Endothelial cell of umbilical vein (primary cell): ENCODE measurements around the gene NCOA7. TPM values are rescaled to one million over a fixed set of nuclear protein-coding genes. Genes with fewer than 3 reads are reported as not detected.
A peak's percentile ranks its signal among the peaks of the same experiment; 100 is the strongest.

Experiments
- BruUV-seq: library from RNA; stranded (reverse); fragments of 400-500 nt; replicated peaks from 2 replicates; lab custom pipeline; 2021; lab: Mats Ljungman, UMichigan
- CTCF ChIA-PET: fragments of 300-600, 350-600 bp; sonication (Branson Sonifier 250); formaldehyde crosslinking; loops from one replicate; lab custom pipeline; 2021; ENCODE audit warnings: antibody characterized with exemption, inconsistent platforms; lab: Charles Lee
- POLR2A ChIA-PET: fragments of 300-600, 350-600 bp; sonication (Branson Sonifier 250); formaldehyde crosslinking; loops from one replicate; lab custom pipeline; 2021; ENCODE audit warnings: antibody characterized with exemption, inconsistent platforms; lab: Charles Lee
- DNase-seq: peaks from one replicate; pipeline ENCODE4 v3.0.0-alpha.2; 2011; ENCODE audit warnings: low read depth, low spot score
- FAIRE-seq: peaks from 2 replicates; lab custom pipeline; 2011; peaks lifted over from hg19 to GRCh38; lab: Jason Lieb, UNC
- H2AFZ ChIP-seq: 2 replicates; pipeline ENCODE4 v1.6.0; 2012; ENCODE audit warnings: low read depth, low read length, control low read depth, inconsistent platforms
- H3K27ac ChIP-seq: 2 replicates; pipeline ENCODE4 v1.5.1; 2011; ENCODE audit warnings: low read depth, mild to moderate bottlenecking, control low read depth, low read length, moderate library complexity; ENCODE audit not compliant: insufficient read depth
- H3K27me3 ChIP-seq, 2 experiments: 2 replicates each; pipeline versions ENCODE4 v1.6.0 to v1.6.1; 2011; ENCODE audit warnings: low read length in 2 of 2, mixed read lengths in 1 of 2; ENCODE audit not compliant: control insufficient read depth in 2 of 2, insufficient read depth in 2 of 2
- H3K36me3 ChIP-seq, 2 experiments: 2 replicates in 1 of 2; 3 replicates in 1 of 2; pipeline ENCODE4 v1.5.1; 2011; ENCODE audit warnings: low read length in 2 of 2, mild to moderate bottlenecking in 1 of 2, moderate library complexity in 1 of 2; ENCODE audit not compliant: control insufficient read depth in 2 of 2, insufficient read depth in 2 of 2; ENCODE audit errors: extremely low read depth in 1 of 2
- H3K4me1 ChIP-seq: 3 replicates; pipeline ENCODE4 v1.5.1; 2011; ENCODE audit warnings: mild to moderate bottlenecking, low read length; ENCODE audit not compliant: control insufficient read depth, insufficient read depth; ENCODE audit errors: extremely low read depth
- H3K4me2 ChIP-seq: 2 replicates; pipeline ENCODE4 v1.6.1; 2011; ENCODE audit warnings: low read length, control low read depth, mixed read lengths; ENCODE audit not compliant: insufficient read depth
- H3K4me3 ChIP-seq, 3 experiments: fragments of 200-600 bp in 1 of 3; sonication (generic), shearing (Covaris generic) in 1 of 3; replicated peaks in 1 of 3; 2 replicates each; pipeline ENCODE4 v1.5.1; 2011 to 2016; ENCODE audit warnings: control low read depth in 3 of 3, low read length in 3 of 3, mild to moderate bottlenecking in 2 of 3, inconsistent platforms in 1 of 3, low read depth in 1 of 3, moderate library complexity in 1 of 3; ENCODE audit not compliant: insufficient read depth in 1 of 3
- H3K79me2 ChIP-seq: 2 replicates; pipeline ENCODE4 v1.6.0; 2012; ENCODE audit warnings: low read length, inconsistent platforms; ENCODE audit not compliant: control insufficient read depth, insufficient read depth
- H3K9ac ChIP-seq: replicated peaks from 2 replicates; pipeline ENCODE3; 2011; ENCODE audit warnings: low read length, control low read depth; ENCODE audit not compliant: insufficient read depth; ENCODE audit errors: extremely low read depth
- H3K9me1 ChIP-seq: replicated peaks from 3 replicates; pipeline ENCODE4 v1.6.0; 2011; ENCODE audit warnings: mild to moderate bottlenecking, low read length; ENCODE audit not compliant: control insufficient read depth, insufficient read depth; ENCODE audit errors: extremely low read depth
- H3K9me3 ChIP-seq: replicated peaks from 2 replicates; pipeline ENCODE4 v1.5.1; 2012; ENCODE audit warnings: low read length, inconsistent platforms; ENCODE audit not compliant: control insufficient read depth, insufficient read depth
- H4K20me1 ChIP-seq: replicated peaks from 2 replicates; pipeline ENCODE3; 2011; ENCODE audit warnings: mild to moderate bottlenecking, low read length; ENCODE audit not compliant: control insufficient read depth, insufficient read depth; ENCODE audit errors: extremely low read depth
- CTCF ChIP-seq, 2 donors: IDR thresholded peaks; 1 replicate in 1 of 2; 2 replicates in 1 of 2; pipeline ENCODE4 v1.5.1; 2011; ENCODE audit warnings: low read length in 2 of 2, mild to moderate bottlenecking in 2 of 2, moderate library complexity in 2 of 2, control low read depth in 1 of 2, inconsistent platforms in 1 of 2, low read depth in 1 of 2; ENCODE audit not compliant: insufficient read depth in 1 of 2; ENCODE audit errors: extremely low read depth in 1 of 2
- EZH2 ChIP-seq: IDR thresholded peaks from 2 replicates; pipeline ENCODE4 v1.6.1; 2012; ENCODE audit warnings: borderline replicate concordance, low read depth, mild to moderate bottlenecking, moderate library complexity, low read length, inconsistent platforms; ENCODE audit not compliant: severe bottlenecking
- FOS ChIP-seq: IDR thresholded peaks from 2 replicates; pipeline ENCODE4 v1.6.1; 2011; ENCODE audit warnings: mild to moderate bottlenecking, low read length, moderate library complexity, borderline replicate concordance; ENCODE audit not compliant: insufficient read depth
- GATA2 ChIP-seq: IDR thresholded peaks from 2 replicates; pipeline ENCODE4 v1.7.0; 2011; ENCODE audit warnings: low read depth, mild to moderate bottlenecking, moderate library complexity, mixed read lengths, low read length; ENCODE audit not compliant: insufficient read length, insufficient read depth
- JUN ChIP-seq: IDR thresholded peaks from 2 replicates; pipeline ENCODE4 v1.6.1; 2011; ENCODE audit warnings: borderline replicate concordance, low read depth; ENCODE audit not compliant: insufficient read length, insufficient read depth
- MYC ChIP-seq: IDR thresholded peaks from one replicate; pipeline ENCODE4 v1.6.1; 2011; ENCODE audit warnings: mild to moderate bottlenecking, low read depth, low read length
- POLR2A ChIP-seq: IDR thresholded peaks from 2 replicates; pipeline ENCODE4 v1.6.1; 2012; ENCODE audit warnings: low read depth, mild to moderate bottlenecking, control low read depth, low read length
- POLR2AphosphoS5 ChIP-seq: IDR thresholded peaks from 2 replicates; pipeline ENCODE4 v1.6.1; 2012; ENCODE audit warnings: low read depth, mild to moderate bottlenecking, control low read depth, low read length, moderate library complexity; ENCODE audit not compliant: insufficient read depth
- dilution Hi-C: fragments of 300-500 bp; cut with MboI; formaldehyde crosslinking; loops from one replicate; pipeline ENCODE4 v1.15.0; 2019; ENCODE audit warnings: low sequenced_read_pairs; ENCODE audit not compliant: extremely low pct_ligation_motif_present
- intact Hi-C: fragments of 100-400 bp; cut with micrococcal nuclease; formaldehyde crosslinking; loops from one replicate; pipeline ENCODE4 v1.10.0; 2022
- polyA plus RNA-seq, 4 experiments: library from polyadenylated mRNA; depleted of rRNA in 3 of 4; stranded (reverse) in 3 of 4; unstranded in 1 of 4; fragments of >200 nt; gene quantifications; 2 replicates each; pipeline versions ENCODE4 v1.2.1 to v1.2.3, GENCODE V29; 2011 to 2012; ENCODE audit warnings: missing spikeins in 1 of 4
- total RNA-seq: library from RNA; stranded (reverse); gene quantifications from 2 replicates; pipeline ENCODE4 v1.2.3, GENCODE V29; 2021
- TF ChIP-seq, protein P1 (sequence below): IDR thresholded peaks from 2 replicates; pipeline ENCODE4 v1.6.1; 2011; ENCODE audit not compliant: insufficient read depth, insufficient read length

The NCOA7 gene
- total and polyA plus RNA-seq, 2 donors (not counting 3 experiments of a cell fraction or from before 2014, with no cell fraction given) = 27.7 to 71.2 TPM

DNA sequence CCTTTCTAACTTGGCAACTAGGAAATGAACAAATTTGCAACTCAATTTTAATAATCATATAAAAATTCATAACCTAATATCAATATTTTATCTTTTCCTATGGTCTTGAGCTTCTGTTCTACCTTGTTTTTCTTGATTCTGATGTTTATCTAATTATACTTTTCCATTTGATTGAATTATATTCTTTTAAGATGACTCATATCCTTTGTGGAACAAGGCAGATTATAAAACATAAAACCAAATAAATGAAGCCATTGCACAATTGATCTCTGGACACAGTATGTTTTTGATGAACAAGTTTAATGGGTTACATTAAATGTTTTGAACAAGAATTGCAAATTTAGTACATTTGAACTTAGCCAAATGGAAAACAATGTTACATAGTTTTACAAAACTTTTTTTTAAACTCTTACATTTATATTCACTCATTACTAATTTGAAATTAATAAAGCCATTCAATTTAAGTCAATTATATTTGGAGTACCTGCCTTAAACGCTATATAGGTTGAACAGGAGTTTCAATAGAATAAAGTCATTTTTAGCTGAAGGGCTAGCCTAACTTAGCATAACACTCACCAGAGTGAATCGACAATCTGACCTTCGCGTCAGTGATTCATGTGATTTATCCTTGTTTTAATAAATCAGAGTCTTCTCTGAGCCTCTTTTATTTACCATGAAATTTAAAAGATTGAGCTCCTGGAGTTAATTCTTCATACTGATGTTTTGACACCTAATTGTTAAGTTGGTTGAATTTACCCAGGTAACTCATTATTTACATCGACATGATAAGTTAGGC lies 3.8 kb downstream of the NCOA7 start:
- POLR2A ChIA-PET = no interaction called here
- no peak for DNase-seq

More for the DNA sequence above, 3.8 kb downstream of the NCOA7 start:
- dilution Hi-C loops = no loop called here
- Histone ChIP-seq H3K27me3 (no peaks in the 10 kb centered on the region), H3K9me1 (no peaks in the 10 kb centered on the region), H3K9me3 (no peaks in the 10 kb centered on the region), H2AFZ (no peak overlapping the region), H3K27ac (peak overlapping the region; percentile 81), H3K79me2 (peaks cover 62% of the 10 kb centered on the region), H3K9ac (peak overlapping the region; percentile 84), H3K36me3 (no peaks in the 10 kb centered on the region), H3K4me2 (peak overlapping the region; percentile 98), H3K4me1 (peaks cover 41% of the 10 kb centered on the region), H4K20me1 (no peaks in the 10 kb centered on the region), H3K4me3 (peak overlapping the region in 2 of 3 experiments; percentile 9 to 96)
- peak; percentile 47 for FAIRE-seq
- BruUV-seq = no TSS peak
- intact Hi-C loops = loop anchor here (1.0 to 5.0 kb wide), 5 partner anchors 9 to 113 kb away; no protein-coding TSS in a partner anchor
- CTCF ChIA-PET = interaction anchor here (0.8 to 11.1 kb wide), 9 partner anchors 10 to 179 kb away, joined by 3 to 138 read pairs (median 5); partner anchors contain the start of gene HINT3
- TF ChIP-seq POLR2AphosphoS5 (no peak), JUN (peak; percentile 81), POLR2A (no peak), FOS (peak; percentile 55), EZH2 (no peak), GATA2 (peak; percentile 58), MYC (no peak), CTCF (IDR thresholded peaks at IDR 0.05; ENCODE audit: extremely low read depth in 1 of 2, insufficient read depth in 1 of 2, low read depth in 1 of 2, low read length in 2 of 2) (no peak)
- TF ChIP-seq, protein P1, sequence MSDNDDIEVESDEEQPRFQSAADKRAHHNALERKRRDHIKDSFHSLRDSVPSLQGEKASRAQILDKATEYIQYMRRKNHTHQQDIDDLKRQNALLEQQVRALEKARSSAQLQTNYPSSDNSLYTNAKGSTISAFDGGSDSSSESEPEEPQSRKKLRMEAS = no peak
